ENCODE measurements around the gene NR4A3. TPM values are rescaled to one million over a fixed set of nuclear protein-coding genes. Genes with fewer than 3 reads are reported as not detected.

NR4A3 gene
- total and polyA plus RNA-seq, 2 donors (not counting 1 experiment from before 2014, with no cell fraction given) = 8.2 to 9.1 TPM

DNA sequence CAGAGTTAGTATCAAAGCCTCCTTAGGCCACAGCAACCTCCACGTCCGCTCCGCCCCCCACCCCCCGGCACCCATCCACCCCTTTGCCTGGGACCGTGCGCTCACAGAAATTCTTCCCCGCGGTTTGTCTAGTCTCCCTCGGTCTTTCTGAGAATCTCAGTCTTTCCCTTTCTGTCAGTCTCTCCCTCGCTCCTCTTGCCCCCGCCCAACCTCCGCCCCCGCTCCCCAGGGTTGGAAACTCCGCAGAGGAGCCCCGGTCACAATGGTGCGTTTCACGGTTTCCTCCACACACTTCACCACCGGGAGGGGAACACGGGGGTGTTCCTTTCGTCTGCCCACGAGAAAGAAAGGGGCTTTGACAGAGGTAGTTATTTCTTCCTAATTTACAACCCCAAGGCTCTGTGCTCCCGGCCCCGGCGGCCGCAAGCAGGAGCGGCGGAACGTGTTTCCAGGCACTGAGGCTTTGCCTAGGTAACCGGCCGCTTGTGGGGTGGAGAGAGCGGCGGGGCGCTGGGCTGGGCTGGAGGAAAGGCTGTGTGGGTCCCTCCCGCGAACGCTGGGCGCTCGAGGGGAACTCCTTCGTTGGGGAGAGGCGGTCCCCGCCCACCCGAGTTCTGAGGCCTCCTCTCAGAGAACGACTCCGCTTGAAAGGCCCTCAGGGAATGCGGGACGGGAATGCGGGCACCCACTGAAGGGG is 2.1 kb downstream of the NR4A3 start:
- peak overlapping the region; percentile 18 for H2AFZ ChIP-seq (ENCODE audit: low read length)
- H3K36me3 ChIP-seq (ENCODE audit: control insufficient read depth, insufficient read depth, low read length) = peaks cover 2% of the 10 kb centered on the region
- H3K79me2 ChIP-seq (ENCODE audit: control insufficient read depth, insufficient read depth, low read length) = peaks cover 13% of the 10 kb centered on the region
- no peaks in the 10 kb centered on the region for H3K9me3 ChIP-seq (ENCODE audit: control insufficient read depth, insufficient read depth, low read depth, low read length)
- H3K4me3 ChIP-seq (replicated peaks in 1 of 4; ENCODE audit: control extremely low read depth in 1 of 4, insufficient read depth in 1 of 4, low read depth in 3 of 4, low read length in 4 of 4) = peak overlapping the region; percentile 75 to 98 (median 88)
- H3K4me1 ChIP-seq (ENCODE audit: control insufficient read depth, extremely low read depth, insufficient read depth, low read length) = no peaks in the 10 kb centered on the region
- H3K27ac ChIP-seq (ENCODE audit: insufficient read depth, low read length) = peak overlapping the region; percentile 97
- TF ChIP-seq EZH2 (IDR thresholded peaks at IDR 0.05; ENCODE audit: low read length, missing control alignments) = no peak
- TF ChIP-seq, protein P1, sequence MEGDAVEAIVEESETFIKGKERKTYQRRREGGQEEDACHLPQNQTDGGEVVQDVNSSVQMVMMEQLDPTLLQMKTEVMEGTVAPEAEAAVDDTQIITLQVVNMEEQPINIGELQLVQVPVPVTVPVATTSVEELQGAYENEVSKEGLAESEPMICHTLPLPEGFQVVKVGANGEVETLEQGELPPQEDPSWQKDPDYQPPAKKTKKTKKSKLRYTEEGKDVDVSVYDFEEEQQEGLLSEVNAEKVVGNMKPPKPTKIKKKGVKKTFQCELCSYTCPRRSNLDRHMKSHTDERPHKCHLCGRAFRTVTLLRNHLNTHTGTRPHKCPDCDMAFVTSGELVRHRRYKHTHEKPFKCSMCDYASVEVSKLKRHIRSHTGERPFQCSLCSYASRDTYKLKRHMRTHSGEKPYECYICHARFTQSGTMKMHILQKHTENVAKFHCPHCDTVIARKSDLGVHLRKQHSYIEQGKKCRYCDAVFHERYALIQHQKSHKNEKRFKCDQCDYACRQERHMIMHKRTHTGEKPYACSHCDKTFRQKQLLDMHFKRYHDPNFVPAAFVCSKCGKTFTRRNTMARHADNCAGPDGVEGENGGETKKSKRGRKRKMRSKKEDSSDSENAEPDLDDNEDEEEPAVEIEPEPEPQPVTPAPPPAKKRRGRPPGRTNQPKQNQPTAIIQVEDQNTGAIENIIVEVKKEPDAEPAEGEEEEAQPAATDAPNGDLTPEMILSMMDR (conservative IDR thresholded peaks at IDR 0.05 in 1 of 2, IDR thresholded peaks at IDR 0.05 in 1 of 2; ENCODE audit: low read depth in 1 of 2, low read length in 2 of 2) = no peak
- peak in 1 of 2 donors; percentile 20 for DNase-seq (ENCODE audit: low read depth in 2 of 2)
- H4K20me1 ChIP-seq (ENCODE audit: control insufficient read depth, extremely low read depth, insufficient read depth, low read length) = no peaks in the 10 kb centered on the region
- peak overlapping the region; percentile 100 for H3K9ac ChIP-seq (ENCODE audit: insufficient read depth, low read length)
- H3K27me3 ChIP-seq (ENCODE audit: control insufficient read depth, insufficient read depth, low read length) = no peaks in the 10 kb centered on the region
- peak overlapping the region; percentile 73 for H3K4me2 ChIP-seq (ENCODE audit: extremely low read depth, insufficient read depth, low read length)

DNA sequence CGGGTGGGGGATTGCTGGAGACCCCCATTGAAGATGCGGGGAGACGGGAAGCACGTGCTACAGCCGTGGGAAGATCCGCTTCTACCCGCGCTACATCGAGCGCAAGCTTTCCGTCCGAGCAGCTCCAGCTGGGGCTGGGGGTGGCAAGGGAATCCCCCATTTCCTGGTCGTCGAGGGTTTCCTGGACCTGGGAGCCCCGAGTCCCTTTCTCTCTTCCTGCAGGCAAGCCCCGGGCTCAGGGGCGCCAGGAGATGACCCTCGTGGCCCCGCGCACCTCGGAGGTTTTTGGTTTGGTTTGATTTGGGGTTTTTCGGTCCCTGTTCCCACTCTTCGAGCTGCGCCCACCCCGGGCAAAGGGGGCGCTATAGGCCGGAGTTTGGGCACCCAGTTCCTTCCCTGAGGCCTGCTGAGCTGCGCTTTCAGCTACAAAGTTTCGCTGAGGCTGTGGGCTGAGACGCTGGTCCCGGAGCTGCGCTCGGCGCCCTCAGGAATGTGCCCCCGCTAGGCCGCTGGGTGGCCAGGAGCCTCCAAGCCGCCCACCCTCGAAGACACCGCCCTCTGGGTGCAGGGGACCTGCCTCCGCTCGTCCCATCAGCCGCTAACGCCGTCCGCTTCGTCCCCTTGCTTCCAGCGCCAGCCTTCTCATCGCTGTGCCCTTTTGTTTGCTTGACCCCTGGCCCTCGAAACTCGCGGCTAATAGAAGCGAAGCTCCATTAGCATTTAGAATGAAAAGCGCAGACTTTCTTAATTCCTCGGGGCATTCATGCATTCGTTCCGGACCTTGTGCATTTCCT is 2.9 kb downstream of the NR4A3 start:
- Histone ChIP-seq H3K79me2 (ENCODE audit: control insufficient read depth, insufficient read depth, low read length) (peaks cover 13% of the 10 kb centered on the region), H3K36me3 (ENCODE audit: control insufficient read depth, insufficient read depth, low read length) (peaks cover 2% of the 10 kb centered on the region), H3K9me3 (ENCODE audit: control insufficient read depth, insufficient read depth, low read depth, low read length) (no peaks in the 10 kb centered on the region), H3K4me2 (ENCODE audit: extremely low read depth, insufficient read depth, low read length) (peak overlapping the region; percentile 73), H4K20me1 (ENCODE audit: control insufficient read depth, extremely low read depth, insufficient read depth, low read length) (no peaks in the 10 kb centered on the region), H3K4me3 (replicated peaks in 1 of 4; ENCODE audit: control extremely low read depth in 1 of 4, insufficient read depth in 1 of 4, low read depth in 3 of 4, low read length in 4 of 4) (peak overlapping the region; percentile 75 to 98 (median 88)), H3K27ac (ENCODE audit: insufficient read depth, low read length) (peak overlapping the region; percentile 97), H3K27me3 (ENCODE audit: control insufficient read depth, insufficient read depth, low read length) (no peaks in the 10 kb centered on the region), H3K4me1 (ENCODE audit: control insufficient read depth, extremely low read depth, insufficient read depth, low read length) (no peaks in the 10 kb centered on the region), H3K9ac (ENCODE audit: insufficient read depth, low read length) (peak overlapping the region; percentile 100), H2AFZ (ENCODE audit: low read length) (peak overlapping the region; percentile 18)
- peak; percentile 21 to 49 for DNase-seq (ENCODE audit: low read depth in 2 of 2)
- TF ChIP-seq, protein P1 (conservative IDR thresholded peaks at IDR 0.05 in 1 of 2, IDR thresholded peaks at IDR 0.05 in 1 of 2; ENCODE audit: low read depth in 1 of 2, low read length in 2 of 2) = peak; percentile 48 to 58
- no peak for TF ChIP-seq EZH2 (IDR thresholded peaks at IDR 0.05; ENCODE audit: low read length, missing control alignments)

All from fibroblast of lung (primary cell).